Measurements from ENCODE around the gene MED13L.

Gene MED13L

DNA sequence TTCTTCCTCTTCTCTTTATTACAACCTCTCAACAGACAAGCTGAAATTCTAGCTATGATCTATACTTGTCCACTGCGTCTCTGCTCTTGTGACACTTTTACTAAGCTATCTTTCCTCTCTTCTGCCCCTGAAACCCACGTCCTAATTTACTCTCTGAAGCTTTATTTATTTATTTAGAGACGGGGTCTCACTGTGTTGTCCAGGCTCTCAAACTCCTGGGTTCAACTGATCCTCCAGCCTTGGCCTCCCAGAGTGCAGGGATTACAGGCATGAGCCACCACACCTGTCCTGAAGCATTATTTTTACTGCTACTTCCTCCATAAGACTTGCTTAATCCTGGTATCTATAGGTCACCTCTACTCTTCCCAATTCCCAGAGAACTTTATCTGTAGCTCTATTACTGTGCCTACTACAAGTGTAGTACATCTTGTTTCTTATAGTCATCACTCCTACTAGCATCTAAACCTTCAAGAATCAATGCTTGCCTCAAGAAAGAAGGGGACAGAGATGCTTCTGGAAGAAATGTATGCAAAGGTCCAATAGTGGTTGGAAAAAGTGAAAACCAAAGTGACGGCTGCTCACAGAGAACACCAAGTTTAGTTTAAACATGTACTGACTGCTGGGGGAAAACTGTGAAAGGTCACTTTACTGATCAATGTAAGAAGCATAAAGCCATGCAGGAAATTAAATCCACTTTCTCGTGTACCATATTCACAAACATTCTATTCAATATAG lies 61.3 kb downstream of the MED13L start:
- H3K27ac ChIP-seq: no peak overlapping the region
- TF ChIP-seq, protein P1, sequence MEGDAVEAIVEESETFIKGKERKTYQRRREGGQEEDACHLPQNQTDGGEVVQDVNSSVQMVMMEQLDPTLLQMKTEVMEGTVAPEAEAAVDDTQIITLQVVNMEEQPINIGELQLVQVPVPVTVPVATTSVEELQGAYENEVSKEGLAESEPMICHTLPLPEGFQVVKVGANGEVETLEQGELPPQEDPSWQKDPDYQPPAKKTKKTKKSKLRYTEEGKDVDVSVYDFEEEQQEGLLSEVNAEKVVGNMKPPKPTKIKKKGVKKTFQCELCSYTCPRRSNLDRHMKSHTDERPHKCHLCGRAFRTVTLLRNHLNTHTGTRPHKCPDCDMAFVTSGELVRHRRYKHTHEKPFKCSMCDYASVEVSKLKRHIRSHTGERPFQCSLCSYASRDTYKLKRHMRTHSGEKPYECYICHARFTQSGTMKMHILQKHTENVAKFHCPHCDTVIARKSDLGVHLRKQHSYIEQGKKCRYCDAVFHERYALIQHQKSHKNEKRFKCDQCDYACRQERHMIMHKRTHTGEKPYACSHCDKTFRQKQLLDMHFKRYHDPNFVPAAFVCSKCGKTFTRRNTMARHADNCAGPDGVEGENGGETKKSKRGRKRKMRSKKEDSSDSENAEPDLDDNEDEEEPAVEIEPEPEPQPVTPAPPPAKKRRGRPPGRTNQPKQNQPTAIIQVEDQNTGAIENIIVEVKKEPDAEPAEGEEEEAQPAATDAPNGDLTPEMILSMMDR (conservative IDR thresholded peaks at IDR 0.05): no peak

DNA sequence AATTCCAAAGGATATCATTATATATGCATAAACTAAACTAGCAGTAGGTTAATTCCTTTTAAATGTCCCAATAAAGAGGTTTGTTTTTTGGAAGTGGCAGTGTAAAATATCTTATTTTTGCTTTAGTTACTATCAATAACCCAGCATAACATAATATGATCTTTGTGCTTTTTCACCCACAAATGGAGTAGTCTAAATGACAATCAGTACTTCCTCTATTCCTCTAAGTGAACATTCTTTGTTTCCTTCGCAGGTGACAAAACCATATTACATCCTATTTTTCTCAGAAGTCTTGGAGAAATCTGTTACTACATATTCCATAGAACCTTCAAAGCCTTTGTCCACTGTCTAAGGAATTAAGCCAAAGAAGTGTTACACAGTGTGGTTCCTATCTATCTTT lies 62.5 kb downstream of the MED13L start:
- TF ChIP-seq, protein P1 (conservative IDR thresholded peaks at IDR 0.05): no peak
- no peak overlapping the region for H3K27ac ChIP-seq

DNA sequence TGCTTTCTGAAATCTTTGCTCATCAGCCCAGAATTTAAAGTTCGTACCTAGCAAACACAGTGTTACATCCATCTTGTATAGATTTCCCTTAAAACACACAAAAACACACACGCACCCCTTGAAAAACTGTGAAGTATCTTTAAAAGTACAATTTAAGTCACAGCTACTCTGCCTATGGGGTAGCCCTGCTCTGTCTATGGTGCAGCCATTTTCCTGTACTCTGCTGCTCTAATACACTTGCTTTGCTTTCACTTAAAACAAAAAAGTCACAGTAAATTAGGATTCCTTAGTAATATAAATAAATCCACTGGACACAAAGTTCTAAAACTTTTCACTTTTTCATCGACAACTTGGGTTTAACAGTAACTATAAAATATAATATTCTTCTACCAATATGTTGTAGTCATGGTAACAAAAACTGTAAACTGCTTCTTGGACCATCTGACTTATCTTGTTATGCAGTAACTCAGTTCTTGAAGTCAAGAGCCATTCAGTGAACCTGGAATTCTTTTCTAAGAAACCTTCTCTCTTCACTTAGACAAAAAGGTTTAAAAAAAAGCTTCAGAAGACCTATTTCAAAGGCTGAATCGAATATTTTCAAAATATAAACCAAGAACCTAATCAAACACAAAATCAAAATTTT lies 63.5 kb downstream of the MED13L start:
- TF ChIP-seq, protein P1 (conservative IDR thresholded peaks at IDR 0.05): no peak
- no peak overlapping the region for H3K27ac ChIP-seq

DNA sequence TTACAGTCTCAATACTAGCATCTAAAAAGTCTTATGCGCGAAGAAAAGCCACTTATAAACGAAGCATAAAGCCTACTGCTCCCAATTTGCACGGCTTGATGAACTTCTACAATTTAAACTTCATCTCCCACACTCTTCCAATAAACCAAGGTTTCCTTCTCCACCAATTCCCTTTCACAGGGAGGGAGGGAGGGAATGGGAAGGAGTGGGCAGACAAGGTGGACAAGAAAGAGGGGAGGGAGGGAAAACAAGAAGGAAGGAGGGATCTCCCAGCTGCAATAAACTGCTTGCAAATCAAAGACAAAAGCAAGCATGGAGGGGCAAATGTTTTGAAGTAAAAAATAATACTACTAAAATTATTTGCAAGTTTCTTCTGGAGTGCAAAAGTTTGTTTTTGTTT lies 64.5 kb downstream of the MED13L start:
- no peak overlapping the region for H3K27ac ChIP-seq
- TF ChIP-seq, protein P1 (conservative IDR thresholded peaks at IDR 0.05): no peak

DNA sequence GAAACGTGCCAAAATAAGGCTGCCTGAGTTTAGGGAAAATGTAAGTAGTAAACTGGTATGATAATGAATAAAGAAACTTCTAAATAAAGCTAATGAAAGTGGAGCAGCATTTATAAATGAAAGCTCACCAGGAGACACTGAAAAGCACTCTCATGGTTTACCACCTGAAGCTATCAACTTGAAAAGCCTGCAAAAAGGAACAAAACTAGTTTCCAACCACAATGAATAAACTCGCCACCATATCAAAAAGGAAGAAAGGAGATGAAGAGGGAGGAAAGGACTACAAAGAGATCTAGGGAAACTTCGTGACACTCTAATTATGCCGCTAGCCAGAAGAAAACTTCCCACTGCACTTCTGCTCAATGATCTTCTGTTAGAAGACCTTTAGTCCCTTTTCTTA lies 66.7 kb downstream of the MED13L start:
- H3K27ac ChIP-seq: no peak overlapping the region
- TF ChIP-seq, protein P1 (conservative IDR thresholded peaks at IDR 0.05): no peak

DNA sequence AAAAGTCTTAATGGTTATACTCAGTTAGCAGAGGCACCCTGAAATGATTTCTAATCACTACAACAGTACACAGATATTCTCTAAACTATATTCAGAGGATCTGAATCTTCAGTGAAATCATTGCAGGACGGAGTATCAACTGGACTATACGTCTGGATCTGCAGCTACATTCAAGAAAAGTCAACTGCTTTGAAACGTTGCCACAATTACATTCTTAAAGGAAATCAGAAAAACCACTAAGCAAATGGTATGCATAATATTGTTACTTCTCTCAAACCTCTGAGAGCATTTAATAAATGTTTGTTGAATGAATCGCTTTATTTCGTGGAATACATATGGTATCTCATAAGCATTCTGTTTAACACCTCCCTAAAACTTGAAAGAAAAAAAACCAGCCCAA lies 67.4 kb downstream of the MED13L start:
- TF ChIP-seq, protein P1 (conservative IDR thresholded peaks at IDR 0.05): no peak
- no peak overlapping the region for H3K27ac ChIP-seq

DNA sequence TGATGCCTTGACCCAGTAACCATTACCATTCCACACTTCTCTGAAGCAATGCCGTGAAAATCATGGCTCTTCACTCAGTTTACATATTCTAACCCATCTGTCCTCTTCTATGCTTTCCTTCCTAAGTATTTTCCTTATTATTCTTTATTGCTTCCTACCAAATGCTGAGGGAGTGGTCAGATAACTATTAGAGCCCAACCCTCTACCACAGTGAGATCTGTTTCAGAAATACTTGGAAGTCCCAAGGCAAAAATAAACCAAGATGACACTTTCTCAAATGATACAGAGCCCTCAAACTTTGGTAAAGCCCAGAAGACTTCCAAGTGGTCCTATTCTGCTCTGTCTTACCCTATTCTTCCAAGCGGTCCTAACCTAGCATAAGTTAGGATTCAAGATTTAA lies 68.0 kb downstream of the MED13L start:
- TF ChIP-seq, protein P1 (conservative IDR thresholded peaks at IDR 0.05): no peak
- no peak overlapping the region for H3K27ac ChIP-seq

Data from VCaP (cell line).